Activated T-helper 17 cell treated with anti-CD3 and anti-CD28 coated beads, Interleukin-2, amount 50 U/mL, for 72 hours (primary cell): Measurements from ENCODE around the gene DPP7. TPM values are rescaled to one million over a fixed set of nuclear protein-coding genes. Genes with fewer than 3 reads are reported as not detected.

Experiments used
- ATAC-seq: fragments of 150-1000 bp; cut with Tn5 transposase; replicated peaks from 2 replicates; pipeline ENCODE4 v1.10.0; 2021; ENCODE audit warnings: mild to moderate bottlenecking, moderate library complexity
- H3K27ac Mint-ChIP-seq: one replicate; pipeline ENCODE4 v1.8.0; 2022; ENCODE audit warnings: mixed read lengths
- H3K27me3 Mint-ChIP-seq: one replicate; pipeline ENCODE4 v1.8.0; 2022; ENCODE audit warnings: mixed read lengths
- H3K36me3 Mint-ChIP-seq: one replicate; pipeline ENCODE4 v1.8.0; 2022; ENCODE audit warnings: low read depth, mild to moderate bottlenecking, mixed read lengths
- H3K4me1 Mint-ChIP-seq: one replicate; pipeline ENCODE4 v1.8.0; 2022; ENCODE audit warnings: mixed read lengths
- H3K4me3 Mint-ChIP-seq: one replicate; pipeline ENCODE4 v1.8.0; 2022; ENCODE audit warnings: mild to moderate bottlenecking, mixed read lengths
- H3K9me3 Mint-ChIP-seq: one replicate; pipeline ENCODE4 v1.8.0; 2022; ENCODE audit warnings: mixed read lengths
- total RNA-seq, 2 donors: library from RNA; stranded (reverse); gene quantifications; one replicate each; pipeline ENCODE4 v1.2.3, GENCODE V29; 2022

DPP7 gene
- total RNA-seq, 2 donors from 2014 or later: 219 to 255 TPM

DNA sequence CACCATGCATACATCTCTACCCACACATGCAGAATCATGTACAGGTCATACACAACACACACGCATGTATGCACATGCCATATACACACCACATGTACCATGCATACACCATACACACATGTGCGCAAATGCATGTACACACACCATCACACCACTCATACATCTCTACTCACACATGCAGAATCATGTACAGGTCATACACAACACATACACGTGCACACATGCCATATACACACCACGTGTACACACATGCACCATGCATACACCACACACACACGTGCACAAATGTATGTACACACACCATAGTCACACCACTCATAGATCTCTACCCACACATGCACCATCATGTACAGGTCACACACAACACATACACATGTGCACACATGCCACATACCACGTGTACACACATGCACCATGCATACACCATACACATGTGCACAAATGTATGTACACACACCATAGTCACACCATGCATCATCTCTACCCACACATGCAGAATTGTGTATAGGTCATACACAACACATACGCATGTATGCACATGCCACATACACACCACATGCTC is 38.4 kb upstream of the DPP7 start:
- no peaks in the 10 kb centered on the region for H3K9me3 Mint-ChIP-seq
- no peak overlapping the region for H3K27ac Mint-ChIP-seq
- peaks cover 4% of the 10 kb centered on the region for H3K27me3 Mint-ChIP-seq
- H3K4me1 Mint-ChIP-seq: no peaks in the 10 kb centered on the region
- H3K36me3 Mint-ChIP-seq: no peaks in the 10 kb centered on the region
- no peak overlapping the region for H3K4me3 Mint-ChIP-seq
- no peak for ATAC-seq

DNA sequence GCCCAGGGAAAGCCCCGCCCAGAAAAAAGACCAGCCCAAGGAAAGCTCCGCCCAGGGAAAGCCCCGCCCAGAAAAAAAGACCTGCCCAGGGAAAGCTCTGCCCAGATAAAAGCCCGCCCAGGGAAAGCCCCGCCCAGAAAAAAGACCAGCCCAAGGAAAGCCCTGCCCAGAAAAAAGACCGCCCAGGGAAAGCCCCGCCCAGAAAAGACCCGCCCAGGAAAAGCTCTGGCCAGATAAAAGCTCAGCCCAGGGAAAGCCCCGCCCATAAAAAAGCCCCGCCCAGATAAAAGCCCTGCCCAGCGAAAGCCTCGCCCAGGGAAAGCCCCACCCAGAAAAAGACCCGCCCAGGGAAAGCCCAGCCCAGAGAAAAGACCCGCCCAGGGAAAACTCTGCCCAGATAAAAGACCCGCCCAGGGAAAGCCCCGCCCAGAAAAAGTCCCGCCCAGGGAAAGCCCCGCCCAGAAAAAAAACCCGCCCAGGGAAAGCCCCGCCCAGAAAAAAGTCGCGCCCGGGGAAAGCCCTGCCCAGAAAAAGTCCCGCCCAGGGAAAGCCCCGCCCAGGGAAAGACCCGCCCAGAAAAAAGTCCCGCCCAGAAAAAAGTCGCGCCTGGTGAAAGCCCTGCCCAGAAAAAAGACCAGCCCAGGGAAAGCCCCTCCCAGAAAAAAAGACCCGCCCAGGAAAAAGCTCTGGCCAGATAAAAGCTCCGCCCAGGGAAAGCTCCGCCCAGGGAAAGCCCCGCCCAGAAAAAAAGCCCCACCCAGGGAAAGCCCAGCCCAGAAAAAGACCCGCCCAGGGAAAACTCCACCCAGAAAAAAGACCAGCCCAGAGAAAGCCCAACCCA is 36.3 kb upstream of the DPP7 start:
- H3K4me1 Mint-ChIP-seq: no peaks in the 10 kb centered on the region
- H3K27me3 Mint-ChIP-seq: peaks cover 7% of the 10 kb centered on the region
- H3K9me3 Mint-ChIP-seq: no peaks in the 10 kb centered on the region
- peak; percentile 77 for ATAC-seq
- no peak overlapping the region for H3K4me3 Mint-ChIP-seq
- no peaks in the 10 kb centered on the region for H3K36me3 Mint-ChIP-seq
- no peak overlapping the region for H3K27ac Mint-ChIP-seq

DNA sequence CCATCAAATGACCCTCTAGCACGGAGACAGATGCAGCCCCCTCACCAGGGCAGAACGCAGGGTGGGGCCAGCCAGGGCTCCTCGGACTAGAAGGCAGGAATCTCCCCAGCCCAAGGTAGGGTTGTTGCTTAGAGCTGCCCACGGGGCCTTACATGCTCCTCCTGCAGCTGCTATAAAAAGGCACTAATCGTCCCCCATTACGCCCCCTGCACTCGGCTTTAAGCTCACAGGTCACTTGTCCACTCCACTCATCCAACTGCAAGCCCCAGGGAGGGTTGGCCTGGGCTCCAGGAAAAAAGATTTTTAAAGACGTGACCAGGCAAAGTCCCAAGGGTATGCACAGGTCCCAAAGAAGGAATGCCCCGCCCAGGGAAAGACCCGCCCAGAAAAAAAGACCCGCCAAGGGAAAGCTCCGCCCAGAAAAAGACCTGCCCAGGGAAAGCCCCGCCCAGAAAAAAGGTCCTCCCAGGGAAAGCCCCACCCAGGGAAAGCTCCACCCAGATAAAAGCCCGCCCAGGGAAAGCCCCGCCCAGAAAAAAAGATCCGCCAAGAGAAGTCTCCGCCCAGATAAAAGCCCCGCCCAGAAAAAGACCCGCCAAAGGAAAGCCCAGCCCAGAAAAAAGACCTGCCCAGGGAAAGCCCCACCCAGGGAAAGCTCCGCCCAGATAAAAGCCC is 35.5 kb upstream of the DPP7 start:
- Mint-ChIP-seq H3K4me1 (no peaks in the 10 kb centered on the region), H3K27me3 (peaks cover 7% of the 10 kb centered on the region), H3K36me3 (no peaks in the 10 kb centered on the region), H3K9me3 (no peaks in the 10 kb centered on the region), H3K27ac (no peak overlapping the region), H3K4me3 (no peak overlapping the region)
- no peak for ATAC-seq

DNA sequence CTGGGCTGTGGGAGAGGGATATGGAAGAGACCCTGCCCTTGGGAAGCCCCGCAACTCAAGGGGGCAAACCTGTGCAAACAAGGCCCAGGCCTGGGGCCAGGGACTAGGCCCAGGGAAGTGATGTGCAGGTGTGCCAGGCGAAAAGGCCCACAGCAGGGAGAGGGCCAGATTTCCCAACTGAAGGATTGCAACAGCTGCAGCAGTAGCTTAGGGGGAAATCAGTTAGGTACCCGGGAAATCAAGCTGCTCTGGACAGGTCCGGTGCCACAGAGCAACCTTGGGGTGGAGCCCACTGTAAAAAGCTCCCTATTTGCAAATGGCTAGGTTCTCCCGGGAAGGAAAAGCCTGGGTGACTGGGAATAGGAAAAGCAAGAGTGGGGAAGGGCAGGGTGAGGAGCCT is 34.8 kb upstream of the DPP7 start:
- no peak for ATAC-seq
- Mint-ChIP-seq H3K9me3 (no peaks in the 10 kb centered on the region), H3K36me3 (no peaks in the 10 kb centered on the region), H3K4me1 (no peaks in the 10 kb centered on the region), H3K4me3 (no peak overlapping the region), H3K27ac (no peak overlapping the region), H3K27me3 (peaks cover 3% of the 10 kb centered on the region)

DNA sequence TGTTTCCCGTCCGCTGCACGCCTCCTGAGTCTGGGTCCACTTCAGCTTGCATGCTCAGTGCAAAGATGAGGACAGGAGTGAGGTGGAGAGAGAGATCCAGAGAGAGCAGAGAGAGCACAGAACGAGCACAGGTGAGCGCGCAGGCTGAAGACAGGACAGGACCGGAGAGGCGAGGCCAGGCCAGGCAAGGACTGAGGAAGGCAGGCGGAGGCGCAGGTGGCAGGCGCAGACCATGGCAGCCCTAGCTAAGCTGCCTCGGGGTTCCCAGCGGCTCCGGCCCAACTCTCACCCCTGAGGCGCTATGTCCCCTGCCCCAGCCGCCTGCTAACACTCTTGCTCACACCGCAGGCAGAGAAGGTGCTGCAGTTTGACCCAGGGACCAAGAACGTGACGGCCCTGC is 34.1 kb upstream of the DPP7 start:
- ATAC-seq: no peak

DNA sequence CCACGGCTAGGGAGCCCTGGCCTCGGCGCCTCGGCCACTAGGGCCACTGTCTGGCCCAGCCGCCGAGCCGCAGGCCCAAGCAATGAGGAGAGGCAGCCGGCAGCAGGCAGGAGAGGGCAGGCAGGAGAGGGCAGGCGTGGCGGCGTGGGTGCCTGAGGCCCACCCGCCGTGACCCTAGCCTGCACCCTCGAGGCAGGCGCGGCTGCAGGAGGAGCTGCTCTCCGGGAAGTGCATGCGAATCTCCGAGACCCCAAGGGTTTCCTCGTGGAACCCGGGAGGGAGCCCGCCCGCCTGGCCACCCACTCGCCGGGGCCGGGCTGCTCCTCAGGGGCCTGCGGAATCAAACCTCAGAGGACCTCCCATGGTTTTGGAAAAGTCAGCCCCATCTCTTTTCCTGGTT is 33.7 kb upstream of the DPP7 start:
- Mint-ChIP-seq H3K4me1 (no peaks in the 10 kb centered on the region), H3K4me3 (no peak overlapping the region), H3K27me3 (peaks cover 6% of the 10 kb centered on the region), H3K27ac (no peak overlapping the region), H3K36me3 (no peaks in the 10 kb centered on the region), H3K9me3 (no peaks in the 10 kb centered on the region)
- no peak for ATAC-seq

More for the DNA sequence above, 34.1 kb upstream of the DPP7 start:
- Mint-ChIP-seq H3K27ac (no peak overlapping the region), H3K4me3 (no peak overlapping the region), H3K9me3 (no peaks in the 10 kb centered on the region), H3K4me1 (no peaks in the 10 kb centered on the region), H3K27me3 (peaks cover 4% of the 10 kb centered on the region), H3K36me3 (no peaks in the 10 kb centered on the region)

DNA sequence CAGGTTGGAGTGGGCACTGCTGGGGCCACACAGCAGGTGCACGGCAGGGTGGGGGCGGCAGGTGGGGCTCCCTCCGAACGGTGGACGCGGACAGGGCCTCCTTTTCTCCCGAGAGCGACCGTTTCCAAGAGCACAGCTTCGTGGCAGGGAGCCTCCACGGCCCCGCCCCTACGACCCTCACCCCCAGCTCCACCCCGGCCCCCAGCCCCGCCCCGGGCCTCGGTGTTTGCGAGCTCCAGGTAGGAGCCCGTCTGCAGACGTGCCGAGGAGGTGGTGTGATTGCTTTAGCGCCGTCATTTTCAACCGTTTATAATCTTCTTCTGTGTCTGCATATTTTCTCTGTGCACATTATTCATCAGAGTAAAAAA is 33.2 kb upstream of the DPP7 start:
- no peaks in the 10 kb centered on the region for H3K36me3 Mint-ChIP-seq
- H3K27me3 Mint-ChIP-seq: peaks cover 6% of the 10 kb centered on the region
- ATAC-seq: no peak
- no peak overlapping the region for H3K27ac Mint-ChIP-seq
- no peak overlapping the region for H3K4me3 Mint-ChIP-seq
- H3K9me3 Mint-ChIP-seq: no peaks in the 10 kb centered on the region
- H3K4me1 Mint-ChIP-seq: no peaks in the 10 kb centered on the region

DNA sequence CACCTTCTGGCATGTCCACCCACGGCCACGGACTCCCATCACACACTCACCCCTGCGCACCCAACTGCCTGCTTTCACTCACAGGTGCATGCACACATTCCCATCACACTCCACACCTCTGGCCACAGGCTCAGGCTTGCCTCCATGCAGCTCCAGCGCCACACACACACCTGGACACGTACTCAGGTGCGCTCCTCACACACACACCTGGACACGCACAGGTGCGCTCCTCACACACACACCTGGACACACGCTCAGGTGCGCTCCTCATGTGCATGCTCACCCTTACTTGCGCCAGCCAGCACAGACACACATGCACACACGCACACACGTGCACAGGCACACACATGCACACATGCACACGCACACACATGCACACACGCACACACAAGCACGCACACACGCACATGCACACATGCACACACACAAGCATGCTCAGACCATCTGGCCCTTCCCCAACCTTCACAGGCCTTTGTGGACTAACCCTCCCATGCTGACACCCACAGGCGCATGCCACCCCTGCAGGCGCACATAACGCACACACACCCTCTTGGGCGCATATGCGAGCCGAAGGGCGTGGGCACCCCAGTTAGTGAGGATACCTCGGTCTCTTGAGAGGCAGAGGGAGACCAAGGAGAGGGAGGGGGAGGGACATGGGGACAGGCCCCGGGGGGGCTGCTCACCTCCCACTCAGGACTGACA is 32.7 kb upstream of the DPP7 start:
- Mint-ChIP-seq H3K9me3 (no peaks in the 10 kb centered on the region), H3K36me3 (no peaks in the 10 kb centered on the region), H3K4me3 (no peak overlapping the region), H3K27ac (no peak overlapping the region), H3K27me3 (peaks cover 9% of the 10 kb centered on the region), H3K4me1 (no peaks in the 10 kb centered on the region)
- ATAC-seq: no peak

DNA sequence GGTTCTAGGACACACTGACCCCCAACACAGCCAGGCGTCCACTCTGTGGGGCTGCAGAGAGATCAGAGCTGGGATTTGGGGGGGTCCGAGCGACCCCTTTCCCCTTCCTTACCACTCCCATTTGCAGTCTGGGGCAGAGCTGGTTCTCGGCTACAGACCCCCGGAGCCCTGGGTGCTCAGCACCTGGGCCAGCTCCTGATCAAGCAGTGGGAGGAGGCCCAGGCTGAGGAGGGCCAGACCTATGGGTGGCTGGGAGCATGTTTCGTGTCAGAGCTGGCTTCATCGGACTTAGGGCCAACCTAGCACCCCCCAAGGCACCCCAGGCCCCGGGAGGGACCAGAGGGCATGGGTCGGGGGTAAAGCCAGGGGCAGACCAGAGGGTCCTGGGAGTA is 32.0 kb upstream of the DPP7 start:
- Mint-ChIP-seq H3K36me3 (no peaks in the 10 kb centered on the region), H3K4me3 (no peak overlapping the region), H3K27ac (no peak overlapping the region), H3K4me1 (no peaks in the 10 kb centered on the region), H3K27me3 (peaks cover 12% of the 10 kb centered on the region), H3K9me3 (no peaks in the 10 kb centered on the region)
- ATAC-seq: no peak

DNA sequence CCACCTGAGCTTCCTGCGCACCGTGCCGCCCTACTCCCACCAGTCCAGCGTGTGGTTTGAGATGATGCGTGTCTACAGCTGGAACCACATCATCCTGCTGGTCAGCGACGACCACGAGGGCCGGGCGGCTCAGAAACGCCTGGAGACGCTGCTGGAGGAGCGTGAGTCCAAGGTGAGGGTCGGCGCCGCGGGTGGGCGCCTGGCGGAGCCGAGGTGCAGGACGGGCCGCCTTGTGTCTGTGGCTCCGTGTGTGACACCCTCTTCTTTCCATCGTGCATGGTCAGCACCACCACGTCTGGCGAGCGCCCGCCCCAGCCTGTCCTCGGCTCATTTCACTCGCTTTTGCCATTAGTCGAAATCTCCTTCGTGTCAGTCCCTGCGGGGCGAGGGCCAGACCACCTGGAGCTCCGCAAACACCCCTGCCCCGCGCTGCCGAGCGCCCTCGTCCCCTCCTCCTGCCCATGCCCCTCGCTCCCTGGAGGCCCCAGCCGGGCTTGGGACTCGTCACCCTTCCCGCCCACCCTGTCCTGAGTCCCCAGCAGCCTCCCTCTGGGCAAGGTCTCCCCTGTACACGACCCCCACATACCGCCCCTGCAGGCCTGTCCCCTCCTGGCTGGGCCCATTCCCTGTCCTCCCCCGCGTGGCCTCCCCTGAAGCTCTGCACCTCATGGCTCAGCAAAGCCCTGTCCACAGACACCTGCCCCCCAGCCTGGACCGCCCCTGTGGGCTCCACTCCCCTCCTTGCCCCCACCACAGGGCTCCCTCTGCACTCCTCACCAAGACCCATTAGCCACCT is 31.4 kb upstream of the DPP7 start:
- Mint-ChIP-seq H3K4me1 (no peaks in the 10 kb centered on the region), H3K4me3 (no peak overlapping the region), H3K27me3 (peaks cover 12% of the 10 kb centered on the region), H3K36me3 (no peaks in the 10 kb centered on the region), H3K27ac (no peak overlapping the region), H3K9me3 (no peaks in the 10 kb centered on the region)
- ATAC-seq: no peak

DNA sequence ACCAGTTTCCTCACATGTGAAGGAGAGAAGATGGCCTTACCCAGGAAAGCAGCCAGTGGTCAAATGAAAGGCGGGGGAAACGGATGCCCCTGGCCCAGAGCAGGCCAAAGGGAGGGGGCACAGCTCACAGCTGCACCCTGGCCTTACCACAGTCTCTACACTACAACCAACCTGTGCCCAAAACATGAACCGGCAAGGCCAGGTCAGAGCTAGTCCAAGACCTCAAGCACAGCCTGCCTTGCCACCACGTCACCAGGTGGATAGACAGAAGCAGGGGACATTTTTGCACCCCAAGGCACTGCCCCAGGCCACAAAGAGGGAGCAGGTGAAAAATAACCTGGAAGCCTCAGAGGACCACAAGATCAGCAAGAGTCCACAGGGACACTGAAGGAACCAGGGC is 28.9 kb upstream of the DPP7 start:
- peaks cover 23% of the 10 kb centered on the region for H3K27me3 Mint-ChIP-seq
- H3K27ac Mint-ChIP-seq: no peak overlapping the region
- no peaks in the 10 kb centered on the region for H3K4me1 Mint-ChIP-seq
- H3K36me3 Mint-ChIP-seq: no peaks in the 10 kb centered on the region
- ATAC-seq: no peak
- H3K4me3 Mint-ChIP-seq: no peak overlapping the region
- no peaks in the 10 kb centered on the region for H3K9me3 Mint-ChIP-seq

DNA sequence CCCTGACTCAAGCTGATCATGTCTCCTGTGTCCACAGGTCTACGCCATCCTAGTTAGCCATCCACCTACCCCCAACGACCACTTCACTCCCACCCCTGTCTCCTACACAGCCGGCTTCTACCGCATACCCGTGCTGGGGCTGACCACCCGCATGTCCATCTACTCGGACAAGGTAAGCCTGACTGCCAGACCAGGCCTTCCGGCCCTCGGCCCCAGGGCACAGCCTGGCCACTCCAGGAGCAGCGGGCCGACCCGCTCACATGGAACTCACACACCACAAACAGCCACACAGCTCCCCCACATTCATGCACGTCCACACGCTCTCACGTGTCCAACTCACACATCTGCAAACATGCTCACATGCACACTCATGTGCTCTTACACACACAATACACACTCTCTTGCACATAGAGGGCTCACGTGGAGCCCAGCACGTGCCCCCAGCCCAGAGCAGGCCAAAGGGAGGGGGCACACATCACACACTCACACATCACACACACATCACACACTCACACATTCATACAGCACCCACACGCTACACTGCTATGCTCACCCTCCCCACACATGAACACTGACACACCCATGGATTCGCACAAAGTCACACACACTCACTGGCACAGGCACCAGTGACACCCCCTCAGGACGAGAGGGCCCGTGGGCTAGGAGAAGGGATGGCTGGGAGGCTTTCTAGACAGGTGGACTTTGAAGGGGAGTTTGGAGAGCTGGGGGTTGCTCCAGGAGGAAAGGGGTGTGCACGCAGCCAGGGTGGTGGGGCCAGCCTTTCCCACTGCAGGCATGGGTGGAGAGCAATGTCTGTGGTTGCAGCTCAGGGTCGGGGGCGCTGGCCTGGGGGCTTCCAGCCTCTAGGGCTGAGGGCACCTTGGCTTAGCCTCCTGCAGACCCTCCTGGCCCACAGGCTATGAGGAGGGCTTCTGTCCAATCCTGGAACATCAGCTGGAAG is 27.7 kb upstream of the DPP7 start:
- Mint-ChIP-seq H3K27me3 (peaks cover 29% of the 10 kb centered on the region), H3K9me3 (no peaks in the 10 kb centered on the region), H3K4me3 (no peak overlapping the region), H3K36me3 (no peaks in the 10 kb centered on the region), H3K4me1 (no peaks in the 10 kb centered on the region), H3K27ac (no peak overlapping the region)
- ATAC-seq: no peak

DNA sequence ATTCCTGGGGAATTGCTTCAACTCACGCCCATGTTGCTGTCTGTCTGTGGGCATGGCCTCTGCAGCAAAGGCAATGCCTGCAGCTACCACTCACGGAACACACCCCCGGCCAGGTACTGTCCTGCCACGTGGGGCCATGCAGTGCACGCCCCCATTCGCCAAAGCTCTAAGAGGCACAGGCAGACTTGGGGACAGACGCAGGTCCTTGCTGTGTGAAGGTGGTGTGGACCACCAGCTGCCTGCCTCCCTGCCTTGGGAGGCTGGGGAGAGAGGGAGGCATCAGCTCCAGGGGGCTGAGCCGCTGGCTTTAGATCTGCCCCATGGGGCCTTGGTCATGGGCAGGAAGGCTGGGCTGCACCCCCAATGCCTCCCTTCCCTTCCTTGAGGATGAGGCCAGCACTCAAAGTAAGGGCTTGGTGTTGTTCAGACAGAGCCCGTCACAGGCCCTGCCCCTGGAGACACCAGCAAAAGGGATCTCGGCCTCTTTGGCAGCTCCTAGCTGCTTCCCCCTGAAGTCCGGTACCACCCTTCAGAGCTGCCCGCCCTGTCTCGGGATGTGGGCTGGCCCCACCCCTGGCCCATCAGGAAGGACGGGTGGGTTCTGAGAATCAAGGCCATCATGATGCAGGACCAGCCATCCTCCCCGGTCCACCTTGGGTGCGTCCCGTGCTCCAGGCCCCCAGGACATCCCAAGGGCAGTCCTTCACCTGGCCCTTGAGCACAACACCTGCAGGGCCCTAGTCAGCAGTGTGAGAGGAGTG is 26.7 kb upstream of the DPP7 start:
- H3K4me1 Mint-ChIP-seq: no peaks in the 10 kb centered on the region
- H3K36me3 Mint-ChIP-seq: no peaks in the 10 kb centered on the region
- H3K9me3 Mint-ChIP-seq: no peaks in the 10 kb centered on the region
- H3K27me3 Mint-ChIP-seq: peaks cover 26% of the 10 kb centered on the region
- ATAC-seq: no peak
- H3K27ac Mint-ChIP-seq: no peak overlapping the region
- H3K4me3 Mint-ChIP-seq: no peak overlapping the region
